HG03342 (cell line): ENCODE results near the gene MRPL53.
"Not testable (repeated sequence)": the region's sequence is repeated elsewhere in the genome, so short reads cannot be mapped to it uniquely, and the experiment has no call there.

Experiments
- ATAC-seq: cut with Tn5 transposase; IDR thresholded peaks from one replicate; pipeline ENCODE4 v1.9.1; 2021; ENCODE audit warnings: mild to moderate bottlenecking, moderate library complexity; ENCODE audit not compliant: unreplicated experiment

MRPL53 gene

DNA sequence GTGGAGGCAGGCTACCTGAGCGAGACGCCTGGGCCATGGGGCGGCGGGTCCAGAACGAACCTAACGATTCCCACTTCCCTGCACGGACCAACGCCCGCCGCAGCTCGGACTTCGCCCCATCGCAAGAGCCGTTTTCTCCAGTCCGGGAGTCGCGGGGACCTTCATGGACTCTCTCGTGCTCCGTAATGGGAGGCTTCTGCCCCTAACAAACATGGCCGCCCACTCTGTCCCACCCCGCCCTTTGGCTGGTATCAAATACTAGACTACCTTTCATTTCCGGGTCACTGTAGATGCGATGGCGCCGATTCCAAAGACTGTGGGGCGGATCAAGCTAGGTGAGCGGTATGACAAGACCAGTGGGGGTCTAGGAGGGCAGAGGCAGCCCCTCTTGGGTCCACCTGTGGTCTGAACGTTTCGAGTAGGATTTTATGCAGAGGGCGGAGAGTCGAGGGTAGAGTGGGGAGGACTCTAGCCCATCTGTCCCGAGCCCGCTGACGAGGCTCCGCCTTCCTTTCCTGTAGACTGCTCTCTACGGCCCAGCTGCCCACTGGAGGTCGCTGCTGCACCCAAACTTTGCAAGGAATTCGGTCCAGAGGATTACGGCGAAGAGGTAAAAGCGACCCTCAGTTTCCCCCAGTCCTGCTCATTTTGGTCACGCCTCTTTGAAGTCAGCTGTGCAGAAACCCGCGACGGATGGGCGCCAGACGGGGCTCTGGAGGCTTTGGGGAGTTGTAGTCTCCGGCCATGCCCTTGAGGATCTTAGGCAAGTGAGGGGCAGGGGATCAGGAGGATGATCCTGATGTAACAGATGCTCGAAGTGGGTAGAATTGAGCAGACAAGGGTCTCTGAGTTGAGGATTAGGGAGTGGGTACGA is 10.6 kb upstream of the MRPL53 start, which contains the start of the genes CCDC142 and TTC31:
CCDC142 (minus strand) TSS at position 198 of the 874 bp plus-strand sequence; CDS start at position 37, 161 bp downstream.
TTC31 (plus strand) TSS at position 281 of the 874 bp plus-strand sequence; CDS start at position 296, 15 bp downstream.
- ATAC-seq: peak; percentile 89

DNA sequence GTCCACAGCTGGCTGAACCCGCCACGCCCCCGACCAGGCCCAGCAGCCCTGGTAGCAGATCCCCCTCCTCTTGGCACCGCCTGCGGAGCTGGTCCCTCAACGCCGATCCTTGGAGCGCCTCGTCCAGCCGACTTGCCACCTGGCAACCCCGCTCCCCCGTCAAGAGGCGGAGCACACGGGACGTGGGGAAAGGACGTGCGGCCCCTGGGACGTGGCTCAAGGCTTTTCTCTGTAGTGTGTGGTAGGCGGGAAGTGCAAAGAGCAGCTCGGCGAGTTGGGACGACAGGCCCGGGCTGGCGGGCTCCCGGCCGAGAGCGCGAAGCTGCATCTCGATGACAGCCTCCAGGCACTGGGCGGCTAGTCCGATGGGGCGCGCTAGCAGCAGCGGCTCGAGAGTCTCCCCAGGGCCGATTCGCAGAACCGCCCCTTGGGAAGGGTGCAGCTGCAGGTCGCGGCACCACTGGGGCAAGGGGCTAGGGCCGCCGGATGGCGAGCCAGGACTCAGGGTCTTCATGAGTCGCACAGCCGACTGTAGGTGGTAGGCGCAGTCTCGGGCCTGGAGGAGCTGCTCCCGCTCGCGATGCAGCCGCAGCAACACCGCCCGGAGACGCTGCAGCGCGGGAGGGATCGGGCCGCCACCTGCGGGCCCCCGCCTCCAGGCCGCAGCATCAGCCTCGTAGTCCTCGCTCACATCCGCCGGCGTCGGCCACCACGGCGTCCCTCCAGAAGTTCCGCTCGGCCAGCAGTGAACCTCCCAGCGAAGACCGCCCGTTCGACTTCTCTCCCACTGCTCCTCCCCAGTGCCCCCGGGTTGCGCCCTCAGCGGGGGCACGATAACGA is 9.7 kb upstream of the MRPL53 start:
- ATAC-seq: peak; percentile 31

DNA sequence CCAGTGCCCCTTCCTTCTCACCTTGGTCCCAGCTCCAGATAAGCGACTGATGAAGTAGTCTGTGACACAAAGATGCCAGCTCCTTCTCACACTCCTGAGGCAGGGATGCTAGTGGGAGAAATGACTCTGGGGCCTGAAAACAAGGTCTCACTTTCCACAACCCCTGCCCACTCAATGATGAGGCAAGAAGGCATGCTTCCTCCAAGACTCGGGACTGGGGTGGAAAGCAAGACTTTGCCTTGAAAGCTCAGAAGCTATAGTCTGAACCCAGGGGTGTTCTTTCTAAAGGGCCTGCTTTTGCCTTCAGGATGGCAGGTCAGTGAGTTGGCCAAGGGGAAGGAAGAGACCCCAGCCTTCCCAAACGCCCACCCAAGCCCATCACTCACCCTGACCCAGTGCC is 9.0 kb upstream of the MRPL53 start:
- no peak for ATAC-seq

DNA sequence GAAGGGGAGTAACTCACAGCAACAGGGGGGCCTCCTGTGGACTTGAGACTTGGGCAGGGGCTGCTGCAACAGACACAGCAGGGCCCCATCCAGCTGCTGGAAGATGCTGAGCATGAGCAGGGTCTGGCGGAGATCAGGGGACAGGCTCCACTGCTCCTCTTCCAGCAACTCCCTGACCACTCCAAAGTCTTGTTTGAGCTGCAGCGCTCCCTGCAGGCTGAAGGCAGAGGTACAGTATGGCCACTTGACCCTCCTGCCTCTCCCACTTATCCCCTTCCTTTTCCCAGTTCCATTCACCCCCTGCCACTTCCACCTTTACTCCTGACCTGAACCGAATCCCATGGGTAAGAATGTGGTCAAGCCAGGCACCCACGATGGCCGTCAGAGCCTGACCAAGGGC is 2.4 kb upstream of the MRPL53 start:
- ATAC-seq: no peak

DNA sequence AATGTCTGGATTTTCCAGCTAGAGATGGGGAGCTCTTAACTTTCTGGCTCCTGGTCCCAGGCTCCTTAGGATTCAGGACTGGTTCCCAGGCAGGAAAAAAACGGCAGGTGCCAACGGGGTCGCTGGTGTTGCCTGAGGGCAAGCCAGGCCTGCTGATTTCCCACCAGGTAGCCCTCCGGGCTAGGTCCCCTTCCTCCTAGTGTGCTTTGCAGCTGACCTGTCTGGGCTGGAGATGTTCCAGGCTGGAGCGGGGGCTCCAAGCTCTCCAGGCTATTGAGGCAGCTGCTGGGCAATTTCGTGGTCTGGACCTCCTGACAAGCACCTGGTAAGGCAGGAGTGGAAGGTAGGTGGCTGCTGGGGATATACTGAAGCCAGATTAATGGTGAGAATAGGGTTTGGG is 2.0 kb upstream of the MRPL53 start:
- ATAC-seq: no peak

DNA sequence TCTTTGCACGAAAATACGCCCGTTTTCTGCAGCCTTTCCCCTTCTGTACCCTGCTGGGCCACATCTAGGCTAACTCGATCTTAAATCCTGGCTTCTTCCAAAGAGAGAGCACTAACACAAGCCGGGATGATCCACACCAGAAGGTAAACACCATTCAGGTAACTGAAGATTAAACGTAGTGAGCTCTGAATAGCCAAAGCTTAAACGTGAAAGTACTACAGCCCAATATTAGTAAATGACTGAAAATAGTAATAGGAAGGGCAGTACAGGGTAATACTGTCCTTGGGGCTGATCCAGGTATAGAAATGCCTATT is 422 bp upstream of the MRPL53 start:
- no peak for ATAC-seq

DNA sequence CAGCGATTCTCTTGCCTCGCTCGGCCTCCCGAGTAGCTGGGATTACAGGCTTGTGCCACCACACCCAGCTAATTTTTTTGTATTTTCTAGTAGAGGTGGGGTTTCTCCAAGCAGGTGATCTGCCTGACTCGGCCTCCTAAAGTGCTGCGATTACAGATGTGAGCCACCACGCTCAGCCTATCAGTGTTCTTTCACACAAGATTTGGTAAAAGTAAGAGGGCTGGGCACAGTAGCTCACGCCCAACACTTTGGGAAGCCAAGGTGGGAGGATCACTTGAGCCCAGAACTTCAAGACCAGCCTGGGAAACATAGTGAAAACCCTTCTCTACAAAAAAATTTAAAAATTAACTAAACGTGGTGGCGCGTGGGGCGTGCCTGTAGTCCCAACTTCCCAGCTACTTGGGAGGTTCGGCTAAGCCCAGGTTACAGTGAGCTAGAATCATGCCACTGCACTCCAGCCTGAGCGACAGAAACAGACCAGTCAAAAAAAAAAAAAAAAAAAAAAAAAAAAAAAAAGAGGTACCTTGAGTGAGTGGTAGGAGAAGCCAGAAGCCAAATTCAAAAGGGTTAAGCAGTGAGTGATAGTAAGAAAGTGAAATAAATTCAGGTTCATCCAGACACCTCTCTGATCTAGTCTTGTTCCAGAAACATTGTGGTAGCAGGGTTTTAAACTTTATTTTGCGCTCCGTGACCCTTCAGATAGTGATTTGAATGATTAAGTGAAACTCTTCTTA is 981 bp downstream of the MRPL53 start:
- no peak for ATAC-seq

DNA sequence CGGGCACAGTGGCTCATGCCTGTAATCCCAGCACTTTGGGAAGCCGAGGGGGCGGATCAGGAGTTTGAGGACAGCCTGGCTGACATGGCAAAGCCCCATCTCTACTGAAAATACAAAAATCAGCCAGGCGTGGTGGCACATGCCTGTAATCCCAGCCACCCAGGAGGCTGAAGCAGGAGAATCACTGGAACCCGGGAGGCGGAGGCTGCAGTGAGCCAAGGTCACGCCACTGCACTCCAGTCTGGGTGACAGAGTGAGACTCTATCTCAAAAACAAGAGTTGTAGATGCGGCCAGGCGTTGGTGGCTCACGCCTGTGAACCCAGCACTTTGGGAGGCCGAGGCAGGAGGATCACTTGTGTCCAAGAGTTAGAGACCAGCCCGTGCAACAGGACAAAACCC is 1.7 kb downstream of the MRPL53 start:
- ATAC-seq: not testable (repeated sequence)

DNA sequence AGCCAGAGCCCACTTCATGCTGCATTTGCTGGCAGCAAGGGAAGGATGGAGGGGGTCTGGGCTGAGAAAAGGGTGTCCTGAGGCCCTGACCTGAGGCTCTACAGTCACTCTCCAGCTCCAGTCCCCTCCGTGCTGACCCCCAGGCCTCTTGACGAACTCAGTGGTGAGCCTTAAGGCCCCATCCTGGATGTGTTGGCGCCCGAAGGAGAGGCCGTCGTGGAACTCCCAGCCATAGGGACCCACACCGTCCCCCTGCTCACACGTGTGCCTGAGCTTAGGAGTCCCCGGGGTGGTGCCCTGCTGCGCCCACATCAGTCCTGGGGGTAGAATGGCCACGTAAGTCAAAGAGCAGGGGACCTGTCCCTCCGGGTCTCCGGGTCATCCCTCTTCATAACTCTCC is 8.1 kb downstream of the MRPL53 start:
- ATAC-seq: no peak

DNA sequence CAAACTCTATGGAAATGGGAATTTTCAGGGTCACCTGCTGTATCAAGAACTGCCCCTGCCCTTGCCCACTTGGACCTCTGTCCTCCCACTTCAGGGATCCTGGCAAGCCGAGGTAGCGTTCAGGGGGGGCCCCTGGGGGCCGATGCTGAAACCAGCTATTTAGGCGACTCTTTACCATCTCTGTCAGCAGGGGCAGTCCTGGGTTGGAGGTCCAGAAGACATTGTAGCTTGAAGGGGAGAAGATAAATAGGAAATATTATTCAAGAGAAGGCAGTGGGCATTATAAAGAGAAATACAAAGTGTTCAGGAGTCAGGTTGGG is 9.7 kb downstream of the MRPL53 start:
- no peak for ATAC-seq

DNA sequence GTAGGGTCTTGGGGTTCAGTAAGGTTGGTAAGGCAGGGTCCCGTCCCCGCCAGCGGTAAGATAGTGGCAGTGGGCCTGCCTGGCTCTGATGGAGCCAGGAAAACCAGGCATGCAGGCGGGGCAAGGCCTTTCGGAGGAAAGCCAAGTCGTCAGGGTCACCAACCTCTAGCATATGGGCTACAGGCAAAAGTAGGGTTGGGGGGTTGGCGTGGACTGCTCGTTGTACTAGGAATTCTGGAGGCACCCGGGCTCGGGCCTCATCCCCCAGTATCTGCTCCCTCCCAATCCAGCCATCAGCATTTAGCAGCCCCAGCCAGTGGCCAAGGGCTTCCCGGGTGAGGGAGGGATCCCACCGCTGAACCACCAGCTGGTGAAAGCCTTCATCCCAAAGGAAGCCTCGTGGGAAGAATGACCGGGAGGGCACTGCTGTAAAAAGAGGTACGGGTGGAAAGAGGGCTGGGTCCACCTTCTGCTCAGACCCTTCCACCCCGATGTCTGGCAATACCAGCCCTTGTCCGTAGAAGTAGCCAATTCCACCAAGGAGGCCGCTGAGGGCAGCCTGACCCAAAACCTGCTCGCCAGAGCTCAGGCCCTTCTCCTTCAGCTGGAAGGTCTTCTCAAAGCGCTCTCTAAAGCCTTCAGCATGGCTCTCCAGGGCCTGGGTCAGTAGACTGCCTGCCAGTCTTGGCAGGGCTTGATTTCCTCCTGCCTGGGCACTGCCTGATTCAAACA is 10.3 kb downstream of the MRPL53 start:
- ATAC-seq: no peak

DNA sequence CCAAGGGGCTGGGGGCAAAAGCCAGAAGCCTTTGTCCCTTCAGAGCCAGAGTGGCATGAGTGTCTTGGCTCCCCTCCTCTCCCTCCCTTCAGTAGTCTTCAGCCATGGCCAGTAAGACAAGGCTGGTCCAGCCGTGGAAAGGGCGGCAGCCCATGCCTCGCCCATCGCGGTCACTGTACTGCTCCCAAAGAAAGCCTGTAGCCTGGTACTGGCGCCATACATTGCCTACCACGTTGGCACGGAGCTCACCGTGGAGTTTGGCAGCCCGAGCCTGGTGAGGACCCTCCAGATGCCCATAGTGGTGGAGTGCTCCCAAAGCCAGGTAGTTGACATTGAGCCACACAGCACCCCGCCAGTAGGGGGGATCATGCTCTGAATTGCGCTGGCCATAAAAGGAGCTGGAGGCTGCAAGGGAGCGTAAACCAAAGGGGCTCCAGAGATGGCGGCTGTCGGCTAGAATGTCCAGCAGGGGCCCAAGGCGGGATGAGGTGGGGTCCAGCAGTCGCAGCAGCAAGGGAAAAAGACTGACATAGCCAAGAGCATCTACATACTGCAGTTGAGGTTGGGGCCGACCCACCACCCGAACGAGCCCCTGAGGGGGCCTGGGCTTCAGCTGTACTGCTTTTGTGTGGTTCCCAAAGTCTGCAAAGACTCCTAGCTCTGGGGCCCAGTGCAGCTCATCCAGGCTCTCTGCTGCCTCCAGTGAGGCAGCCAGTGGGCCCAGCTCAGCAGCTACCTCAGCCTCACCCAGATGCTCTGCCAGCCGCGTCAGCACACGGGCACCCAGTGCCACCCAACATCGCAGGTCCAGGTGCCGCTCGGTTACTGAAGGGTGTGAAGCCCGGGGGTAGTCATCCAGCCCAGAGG is 11.1 kb downstream of the MRPL53 start:
- ATAC-seq: no peak

DNA sequence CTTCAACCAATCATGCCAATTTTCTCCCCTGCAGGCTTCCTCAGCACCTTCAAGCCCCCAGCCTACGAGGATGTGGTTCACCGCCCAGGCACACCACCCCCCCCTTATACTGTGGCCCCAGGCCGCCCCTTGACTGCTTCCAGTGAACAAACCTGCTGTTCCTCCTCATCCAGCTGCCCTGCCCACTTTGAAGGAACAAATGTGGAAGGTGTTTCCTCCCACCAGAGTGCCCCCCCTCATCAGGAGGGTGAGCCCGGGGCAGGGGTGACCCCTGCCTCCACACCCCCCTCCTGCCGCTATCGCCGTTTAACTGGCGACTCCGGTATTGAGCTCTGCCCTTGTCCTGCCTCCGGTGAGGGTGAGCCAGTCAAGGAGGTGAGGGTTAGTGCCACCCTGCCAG is 12.3 kb downstream of the MRPL53 start:
- ATAC-seq: not testable (repeated sequence)

DNA sequence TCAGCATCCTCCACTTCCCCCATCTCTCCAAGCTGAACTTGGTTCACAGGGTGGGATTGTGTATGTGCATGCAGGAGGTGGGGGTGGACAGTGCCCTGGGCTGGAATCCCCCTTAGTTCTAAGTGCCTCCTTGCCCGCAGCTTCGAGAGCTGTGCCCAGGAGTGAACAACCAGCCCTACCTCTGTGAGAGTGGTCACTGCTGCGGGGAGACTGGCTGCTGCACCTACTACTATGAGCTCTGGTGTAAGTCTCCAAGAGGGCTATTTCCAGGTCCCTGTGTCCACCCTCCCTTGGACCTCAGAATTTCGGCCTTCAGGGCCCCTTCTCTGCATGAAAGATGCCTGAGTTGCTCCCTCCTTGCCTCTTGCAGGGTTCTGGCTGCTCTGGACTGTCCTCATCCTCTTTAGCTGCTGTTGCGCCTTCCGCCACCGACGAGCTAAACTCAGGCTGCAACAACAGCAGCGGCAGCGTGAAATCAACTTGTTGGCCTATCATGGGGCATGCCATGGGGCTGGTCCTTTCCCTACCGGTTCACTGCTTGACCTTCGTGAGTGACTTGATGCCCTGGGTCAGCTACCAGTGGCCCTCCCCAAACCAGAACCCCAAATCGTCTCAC is 12.9 kb downstream of the MRPL53 start:
- not testable (repeated sequence) for ATAC-seq

DNA sequence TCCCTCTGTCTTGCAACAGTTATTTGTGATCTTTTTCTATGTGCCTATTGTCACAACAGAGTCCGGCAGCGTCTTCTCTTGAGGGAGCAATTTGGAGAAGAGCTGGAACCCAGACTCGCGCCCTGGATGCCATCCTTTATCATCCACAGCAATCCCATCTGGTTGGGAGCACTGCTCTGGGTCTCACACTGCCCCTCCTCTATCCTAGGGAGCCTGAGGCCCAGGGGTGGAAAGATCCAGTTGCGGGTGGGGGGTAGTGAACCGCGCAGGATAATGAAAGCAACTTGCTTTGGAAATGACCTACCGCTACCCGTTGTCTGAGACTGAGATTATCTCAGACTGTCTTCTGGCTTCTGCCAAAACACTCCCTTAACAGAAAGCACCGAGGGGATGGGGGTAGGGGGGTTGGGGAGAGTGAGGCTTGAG is 13.5 kb downstream of the MRPL53 start:
- no peak for ATAC-seq

DNA sequence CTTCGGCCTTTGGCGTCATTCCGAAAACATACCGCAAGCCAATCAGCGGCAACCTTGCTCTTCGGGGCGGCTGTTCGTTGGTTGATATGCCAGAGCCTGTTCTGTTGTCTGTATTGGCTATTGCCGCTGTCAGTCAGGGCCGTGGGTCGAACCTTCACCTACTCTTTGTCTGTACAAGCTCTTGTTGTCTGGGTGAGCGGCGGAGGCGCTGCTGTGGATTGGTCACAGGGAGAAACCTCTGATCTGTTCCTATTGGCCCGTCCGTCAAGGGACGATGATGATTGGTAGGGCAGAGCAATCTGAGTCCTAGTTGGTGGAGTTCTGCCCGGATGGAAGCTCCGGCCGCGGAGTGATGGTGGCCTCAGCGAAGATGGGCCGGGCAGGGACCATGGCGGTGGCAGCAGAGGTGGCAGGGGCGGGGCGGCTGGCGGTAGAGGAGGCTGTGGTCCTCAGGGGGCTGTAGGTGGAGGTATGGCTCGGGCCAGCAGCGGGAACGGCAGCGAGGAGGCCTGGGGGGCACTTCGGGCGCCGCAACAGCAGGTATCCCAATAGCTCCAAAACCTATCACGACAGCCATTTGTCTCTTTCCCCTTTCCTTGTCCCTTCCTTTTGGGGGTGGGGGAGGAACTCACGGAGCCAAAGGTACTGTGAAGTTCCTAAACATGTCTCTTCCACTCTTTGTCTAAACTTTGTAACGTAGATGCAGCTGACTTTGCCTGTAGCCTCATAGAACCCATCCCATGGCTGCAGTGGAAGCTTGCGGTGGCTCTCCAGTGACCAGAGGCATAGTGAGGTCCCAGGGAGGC is 14.1 kb downstream of the MRPL53 start, which contains the start of gene WBP1:
WBP1 (plus strand) TSS at position 307 of the 806 bp plus-strand sequence; CDS start at position 472, 165 bp downstream.
- peak; percentile 83 for ATAC-seq

DNA sequence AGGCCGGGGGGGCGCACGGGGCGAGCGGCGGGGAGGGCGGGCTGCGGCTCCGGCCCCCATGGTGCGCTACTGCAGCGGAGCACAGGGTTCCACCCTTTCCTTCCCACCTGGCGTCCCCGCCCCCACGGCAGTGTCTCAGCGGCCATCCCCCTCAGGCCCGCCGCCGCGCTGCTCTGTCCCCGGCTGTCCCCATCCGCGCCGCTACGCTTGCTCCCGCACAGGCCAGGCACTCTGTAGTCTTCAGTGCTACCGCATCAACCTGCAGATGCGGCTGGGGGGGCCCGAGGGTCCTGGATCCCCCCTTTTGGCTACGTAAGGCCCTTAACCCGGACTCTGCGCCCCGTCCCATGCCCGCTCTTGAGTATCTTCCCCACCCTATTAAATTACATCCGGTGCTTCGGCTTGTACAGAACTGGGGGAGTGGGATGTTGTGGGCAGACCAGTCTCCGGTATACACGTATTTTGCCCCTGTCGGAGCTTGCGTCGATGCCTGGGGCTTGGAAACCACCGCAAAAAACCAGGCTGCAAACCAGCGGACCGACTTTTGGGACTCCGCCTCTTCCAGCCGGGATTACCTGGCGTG is 14.8 kb downstream of the MRPL53 start:
- ATAC-seq: peak; percentile 26

DNA sequence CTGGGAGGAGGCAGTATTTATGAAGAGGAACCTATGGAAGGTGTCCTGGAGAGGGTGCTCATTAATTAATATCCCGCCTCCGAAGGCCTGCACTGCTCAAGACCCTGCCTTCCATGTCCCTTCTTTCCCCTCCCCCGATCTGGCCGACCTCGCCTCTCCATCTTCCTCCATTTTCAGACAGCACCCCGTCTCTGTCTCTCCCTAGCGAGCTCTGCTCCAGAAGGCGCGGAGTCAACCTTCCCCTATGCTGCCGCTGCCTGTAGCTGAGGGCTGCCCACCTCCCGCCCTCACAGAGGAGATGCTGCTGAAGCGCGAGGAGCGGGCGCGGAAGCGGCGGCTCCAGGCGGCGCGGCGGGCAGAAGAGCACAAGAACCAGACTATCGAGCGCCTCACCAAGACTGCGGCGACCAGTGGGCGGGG is 15.3 kb downstream of the MRPL53 start:
- ATAC-seq: no peak
